H9 (cell line): ENCODE measurements around the gene SEMA3F. TPM values are rescaled to one million over a fixed set of nuclear protein-coding genes. Genes with fewer than 3 reads are reported as not detected.

Experiments used
- DNase-seq: peaks from one replicate; pipeline ENCODE4 v3.0.0-alpha.2; 2017
- H2AFZ ChIP-seq: one replicate; pipeline ENCODE4 v1.6.1; 2013; ENCODE audit warnings: mild to moderate bottlenecking, low read length, control low read depth, moderate library complexity
- H2AK5ac ChIP-seq: 2 replicates; pipeline ENCODE4 v1.6.1; 2013; ENCODE audit warnings: low read length, control low read depth, mixed read lengths; ENCODE audit not compliant: insufficient read length
- H2BK120ac ChIP-seq: one replicate; pipeline ENCODE4 v1.6.1; 2013; ENCODE audit warnings: low read depth, mild to moderate bottlenecking, low read length, control low read depth, inconsistent platforms; ENCODE audit not compliant: poor library complexity, severe bottlenecking
- H2BK12ac ChIP-seq: 2 replicates; pipeline ENCODE4 v1.6.1; 2013; ENCODE audit warnings: low read length, control low read depth, mixed read lengths, low read depth; ENCODE audit not compliant: insufficient read length
- H2BK15ac ChIP-seq: 2 replicates; pipeline ENCODE4 v1.6.1; 2013; ENCODE audit warnings: low read depth, low read length, control low read depth
- H2BK20ac ChIP-seq: one replicate; pipeline ENCODE4 v1.6.1; 2013; ENCODE audit warnings: low read depth, mild to moderate bottlenecking, low read length, control low read depth, inconsistent platforms; ENCODE audit not compliant: poor library complexity, severe bottlenecking
- H2BK5ac ChIP-seq: 2 replicates; pipeline ENCODE4 v1.6.1; 2013; ENCODE audit warnings: low read length, control low read depth, mixed read lengths; ENCODE audit not compliant: insufficient read length
- H3K14ac ChIP-seq: 2 replicates; pipeline ENCODE4 v1.6.1; 2013; ENCODE audit warnings: low read length, control low read depth; ENCODE audit not compliant: insufficient read depth
- H3K18ac ChIP-seq: 2 replicates; pipeline ENCODE4 v1.6.1; 2013; ENCODE audit warnings: low read depth, mild to moderate bottlenecking, mixed read lengths, low read length, control low read depth; ENCODE audit not compliant: insufficient read length
- H3K23ac ChIP-seq: 2 replicates; pipeline ENCODE4 v1.6.1; 2013; ENCODE audit warnings: low read length, control low read depth, mixed read lengths, low read depth; ENCODE audit not compliant: insufficient read length
- H3K23me2 ChIP-seq: 2 replicates; pipeline ENCODE4 v1.6.1; 2013; ENCODE audit warnings: low read depth, mild to moderate bottlenecking, mixed read lengths, low read length, control low read depth; ENCODE audit not compliant: insufficient read length, poor library complexity, severe bottlenecking
- H3K27ac ChIP-seq: 2 replicates; pipeline ENCODE4 v1.5.1; 2013; ENCODE audit warnings: low read length, control low read depth, mixed read lengths, low read depth; ENCODE audit not compliant: insufficient read length
- H3K27me3 ChIP-seq: 2 replicates; pipeline ENCODE4 v1.6.1; 2013; ENCODE audit warnings: low read length, control low read depth, inconsistent platforms; ENCODE audit not compliant: insufficient read depth
- H3K4ac ChIP-seq: 2 replicates; pipeline ENCODE4 v1.6.1; 2013; ENCODE audit warnings: low read depth, mild to moderate bottlenecking, control low read depth, inconsistent platforms, low read length, moderate library complexity
- H3K4me1 ChIP-seq: 2 replicates; pipeline ENCODE4 v1.6.1; 2013; ENCODE audit warnings: low read length, control low read depth, inconsistent platforms; ENCODE audit not compliant: insufficient read depth
- H3K4me2 ChIP-seq: 2 replicates; pipeline ENCODE4 v1.6.1; 2013; ENCODE audit warnings: low read length, control low read depth, mixed read lengths; ENCODE audit not compliant: insufficient read length, insufficient read depth
- H3K56ac ChIP-seq: 2 replicates; pipeline ENCODE4 v1.6.1; 2013; ENCODE audit warnings: low read depth, mild to moderate bottlenecking, mixed read lengths, low read length, control low read depth; ENCODE audit not compliant: insufficient read length
- H3K79me1 ChIP-seq: 2 replicates; pipeline ENCODE4 v1.6.1; 2013; ENCODE audit warnings: low read depth, mild to moderate bottlenecking, moderate library complexity, low read length, control low read depth, inconsistent platforms; ENCODE audit not compliant: insufficient read depth, poor library complexity, severe bottlenecking
- H3K79me2 ChIP-seq: 2 replicates; pipeline ENCODE4 v1.6.1; 2013; ENCODE audit warnings: low read length, control low read depth, inconsistent platforms; ENCODE audit not compliant: insufficient read depth
- H3K9ac ChIP-seq: 2 replicates; pipeline ENCODE4 v1.6.1; 2013; ENCODE audit warnings: low read length, control low read depth, mixed read lengths; ENCODE audit not compliant: insufficient read length; ENCODE audit errors: extremely low read depth
- H3K9me3 ChIP-seq: one replicate; pipeline ENCODE4 v1.6.1; 2013; ENCODE audit warnings: low read depth, low read length, inconsistent platforms; ENCODE audit not compliant: control insufficient read depth
- H3T11ph ChIP-seq: one replicate; pipeline ENCODE4 v1.6.1; 2013; ENCODE audit warnings: mild to moderate bottlenecking, low read length, control low read depth, inconsistent platforms
- H4K20me1 ChIP-seq: one replicate; pipeline ENCODE4 v1.6.1; 2013; ENCODE audit not compliant: control insufficient read depth, insufficient read length, insufficient read depth
- H4K5ac ChIP-seq: 2 replicates; pipeline ENCODE4 v1.6.1; 2013; ENCODE audit warnings: low read depth, mild to moderate bottlenecking, mixed read lengths, low read length, control low read depth; ENCODE audit not compliant: insufficient read length
- H4K8ac ChIP-seq: replicated peaks from 2 replicates; pipeline ENCODE4 v1.6.1; 2013; ENCODE audit warnings: low read length, control low read depth, mixed read lengths, low read depth; ENCODE audit not compliant: insufficient read length
- H4K91ac ChIP-seq: 2 replicates; pipeline ENCODE4 v1.6.1; 2013; ENCODE audit warnings: low read depth, mild to moderate bottlenecking, moderate library complexity, mixed read lengths, low read length, control low read depth; ENCODE audit not compliant: insufficient read length
- H3K27ac Mint-ChIP-seq, 3 experiments: 2 replicates in 2 of 3; 3 replicates in 1 of 3; pipeline ENCODE4 v1.8.0; 2020 to 2021; ENCODE audit warnings: mixed read lengths in 3 of 3, mild to moderate bottlenecking in 1 of 3, moderate library complexity in 1 of 3
- H3K27me3 Mint-ChIP-seq: 2 replicates; pipeline ENCODE4 v1.8.0; 2021; ENCODE audit warnings: low read depth, mild to moderate bottlenecking, moderate library complexity, mixed read lengths
- H3K36me3 Mint-ChIP-seq, 3 experiments: 2 replicates in 2 of 3; 3 replicates in 1 of 3; pipeline ENCODE4 v1.8.0; 2020 to 2021; ENCODE audit warnings: low read depth in 3 of 3, mixed read lengths in 3 of 3; ENCODE audit not compliant: insufficient read depth in 1 of 3
- H3K4me1 Mint-ChIP-seq, 2 experiments: 2 replicates each; pipeline ENCODE4 v1.8.0; 2020; ENCODE audit warnings: mixed read lengths in 2 of 2
- H3K4me3 Mint-ChIP-seq, 2 experiments: 2 replicates in 1 of 2; 3 replicates in 1 of 2; pipeline ENCODE4 v1.8.0; 2020 to 2021; ENCODE audit warnings: mild to moderate bottlenecking in 2 of 2, mixed read lengths in 2 of 2, moderate library complexity in 1 of 2
- H3K9me3 Mint-ChIP-seq, 2 experiments: 2 replicates in 1 of 2; 3 replicates in 1 of 2; pipeline ENCODE4 v1.8.0; 2020; ENCODE audit warnings: mild to moderate bottlenecking in 2 of 2, mixed read lengths in 2 of 2, moderate library complexity in 1 of 2
- CTCF ChIP-seq: fragments of 200-600 bp; sonication (generic); conservative IDR thresholded peaks from 3 replicates; pipeline ENCODE4 v1.8.0; 2021; ENCODE audit warnings: antibody characterized with exemption, mild to moderate bottlenecking
- WGBS: extraction: QIAGEN DNeasy Blood & Tissue Kit; methylation state at CpG from one replicate; pipeline ENCODE4 v1.1.7; 2013; ENCODE audit warnings: missing lambda C conversion rate, low lambda C conversion rate, mixed read lengths; ENCODE audit not compliant: insufficient read length; ENCODE audit errors: extremely low coverage; 5-methylcytosine and 5-hydroxymethylcytosine counted together
- total RNA-seq: library from RNA; stranded (reverse); gene quantifications from 2 replicates; pipeline ENCODE4 v1.2.1, GENCODE V29; 2021

Gene SEMA3F
- total RNA-seq, 1 experiment from 2014 or later: 14.3 TPM

- no peak for TF ChIP-seq CTCF
- no peak for DNase-seq
- H3K9ac ChIP-seq: no peak overlapping the region
- H3K9me3 ChIP-seq: no peaks in the 10 kb centered on the region
- H3K79me2 ChIP-seq: no peaks in the 10 kb centered on the region
- H3K18ac ChIP-seq: no peak overlapping the region
- Mint-ChIP-seq H3K27me3 (peaks cover 18% of the 10 kb centered on the region), H3K4me3 (no peak overlapping the region), H3K9me3 (no peaks in the 10 kb centered on the region; a peak in 1 of 5 replicates), H3K36me3 (no peaks in the 10 kb centered on the region), H3K27ac (no peak overlapping the region), H3K4me1 (peaks cover 25 to 28% of the 10 kb centered on the region in 2 experiments)
- no peak overlapping the region for H3K56ac ChIP-seq
- H3K14ac ChIP-seq: no peak overlapping the region
- H4K5ac ChIP-seq: no peak overlapping the region
- H3K23me2 ChIP-seq: no peaks in the 10 kb centered on the region
- H4K91ac ChIP-seq: no peak overlapping the region
- no peaks in the 10 kb centered on the region for H3K27me3 ChIP-seq
- H2BK12ac ChIP-seq: no peak overlapping the region
- no peak overlapping the region for H2BK120ac ChIP-seq
- H3K79me1 ChIP-seq: no peaks in the 10 kb centered on the region
- no peak overlapping the region for H3T11ph ChIP-seq
- H2AFZ ChIP-seq: no peak overlapping the region
- no peak overlapping the region for H2BK15ac ChIP-seq
- no peak overlapping the region for H3K27ac ChIP-seq
- H3K4me1 ChIP-seq: no peaks in the 10 kb centered on the region
- no peak overlapping the region for H2BK5ac ChIP-seq
- no peak overlapping the region for H3K23ac ChIP-seq
- H3K4ac ChIP-seq: no peak overlapping the region
- H2BK20ac ChIP-seq: no peak overlapping the region
- peaks cover 3% of the 10 kb centered on the region for H4K20me1 ChIP-seq
- no peak overlapping the region for H4K8ac ChIP-seq
- H3K4me2 ChIP-seq: no peak overlapping the region
- no peak overlapping the region for H2AK5ac ChIP-seq
- no CpG with 5 or more reads among the region's 2 CpGs for WGBS
These were observed 56.8 kb downstream of the SEMA3F start for GRCh38 chr3:50211930-50212329.
